Measurements from ENCODE around the gene MCRIP1.

Gene MCRIP1

DNA sequence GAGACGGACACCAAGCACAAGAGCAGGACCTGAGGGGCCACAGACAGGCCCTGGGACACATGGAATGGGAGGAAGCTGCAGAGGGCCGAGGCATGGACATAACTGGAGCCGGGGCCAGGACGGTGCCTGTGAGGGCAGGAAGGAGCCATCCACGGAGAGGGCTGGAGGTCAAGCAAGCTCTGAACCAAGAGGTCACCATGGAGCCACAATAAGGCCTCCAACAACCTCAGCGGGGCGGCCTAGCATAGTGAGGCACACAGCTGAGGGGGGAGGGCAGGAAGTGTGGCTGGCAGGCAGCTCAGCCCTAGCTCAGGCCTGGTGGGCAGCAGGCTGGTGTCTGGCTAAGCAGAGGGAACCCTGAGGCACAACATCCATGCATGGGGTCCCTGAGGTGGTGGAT lies 4.4 kb downstream of the MCRIP1 start:
- H3K27me3 ChIP-seq (ENCODE audit: insufficient read depth, low read length): no peaks in the 10 kb centered on the region
- no peak overlapping the region for H3K27ac ChIP-seq (ENCODE audit: low read depth, low read length)
- no peaks in the 10 kb centered on the region for H3K36me3 ChIP-seq (ENCODE audit: insufficient read depth, low read length)
- peaks cover 11% of the 10 kb centered on the region for H3K4me1 ChIP-seq (ENCODE audit: control insufficient read depth, insufficient read depth, low read length, unreplicated experiment)
- H3K4me3 ChIP-seq (ENCODE audit: low read depth, low read length): no peak overlapping the region
- no peak overlapping the region for H2AFZ ChIP-seq (ENCODE audit: low read length, unreplicated experiment)
- H3K79me2 ChIP-seq (ENCODE audit: control insufficient read depth, insufficient read depth, low read length, unreplicated experiment): peaks cover 5% of the 10 kb centered on the region

DNA sequence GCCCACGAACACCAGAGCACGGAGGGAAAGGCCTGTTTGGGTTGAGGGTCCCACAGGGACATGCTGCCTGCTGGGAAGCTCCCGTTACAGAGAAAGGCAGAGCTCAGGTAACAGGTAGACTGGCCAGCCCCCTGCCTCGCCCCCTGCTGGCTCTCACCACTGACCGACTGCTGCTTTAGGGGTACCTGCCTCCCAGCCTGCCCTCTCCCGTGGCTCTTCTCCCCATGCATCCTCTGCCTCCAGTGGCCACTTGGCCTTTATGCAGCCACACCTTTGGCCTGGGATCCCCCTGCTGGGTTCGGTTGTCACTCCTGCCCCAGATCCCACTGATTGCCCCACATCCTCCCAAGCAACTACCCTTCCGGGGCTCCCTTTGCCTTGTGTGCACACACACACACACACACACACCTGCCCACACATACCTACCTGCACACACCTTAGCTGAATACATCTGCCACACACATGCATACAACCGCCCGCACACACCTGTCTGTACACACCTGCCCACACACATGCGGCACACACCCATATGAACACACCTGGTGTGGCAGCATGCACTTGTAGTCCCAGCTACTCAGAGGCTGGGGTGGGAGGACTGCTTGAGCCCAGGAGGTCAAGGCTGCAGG lies 7.1 kb downstream of the MCRIP1 start:
- Histone ChIP-seq H3K27me3 (ENCODE audit: insufficient read depth, low read length) (no peaks in the 10 kb centered on the region), H3K79me2 (ENCODE audit: control insufficient read depth, insufficient read depth, low read length, unreplicated experiment) (peaks cover 2% of the 10 kb centered on the region), H3K4me1 (ENCODE audit: control insufficient read depth, insufficient read depth, low read length, unreplicated experiment) (no peaks in the 10 kb centered on the region), H3K27ac (ENCODE audit: low read depth, low read length) (no peak overlapping the region), H2AFZ (ENCODE audit: low read length, unreplicated experiment) (no peak overlapping the region), H3K36me3 (ENCODE audit: insufficient read depth, low read length) (no peaks in the 10 kb centered on the region), H3K4me3 (ENCODE audit: low read depth, low read length) (no peak overlapping the region)

DNA sequence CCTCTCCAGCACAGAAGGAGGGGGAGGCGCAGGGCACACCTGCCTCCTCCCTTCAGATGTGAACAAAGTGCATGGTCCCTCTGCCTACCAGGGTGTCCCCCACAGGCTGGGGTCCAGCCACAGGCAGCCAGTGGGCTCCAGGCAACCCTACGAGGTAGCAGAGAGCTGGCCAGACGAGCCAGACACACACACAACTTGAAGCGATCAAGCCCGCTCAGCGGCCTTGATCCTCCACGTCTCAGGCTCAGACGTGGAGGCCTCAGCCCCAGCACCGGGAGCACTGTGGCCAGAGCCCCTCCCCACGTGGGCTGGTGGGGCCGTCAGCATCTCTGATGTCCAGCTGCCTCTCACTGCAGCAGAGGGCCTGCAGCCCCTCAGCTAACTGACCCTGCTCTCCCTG lies 8.5 kb downstream of the MCRIP1 start:
- Histone ChIP-seq H3K27me3 (ENCODE audit: insufficient read depth, low read length) (no peaks in the 10 kb centered on the region), H3K27ac (ENCODE audit: low read depth, low read length) (no peak overlapping the region), H3K4me1 (ENCODE audit: control insufficient read depth, insufficient read depth, low read length, unreplicated experiment) (no peaks in the 10 kb centered on the region), H3K36me3 (ENCODE audit: insufficient read depth, low read length) (no peaks in the 10 kb centered on the region), H3K79me2 (ENCODE audit: control insufficient read depth, insufficient read depth, low read length, unreplicated experiment) (peaks cover 2% of the 10 kb centered on the region), H2AFZ (ENCODE audit: low read length, unreplicated experiment) (no peak overlapping the region), H3K4me3 (ENCODE audit: low read depth, low read length) (no peak overlapping the region)

GRCh38 chr17:81823820-81824550 lies 9.1 kb downstream of the MCRIP1 start:
- Histone ChIP-seq H3K4me1 (ENCODE audit: control insufficient read depth, insufficient read depth, low read length, unreplicated experiment) (no peaks in the 10 kb centered on the region), H3K36me3 (ENCODE audit: insufficient read depth, low read length) (no peaks in the 10 kb centered on the region), H3K4me3 (ENCODE audit: low read depth, low read length) (no peak overlapping the region), H3K27me3 (ENCODE audit: insufficient read depth, low read length) (no peaks in the 10 kb centered on the region), H3K27ac (ENCODE audit: low read depth, low read length) (no peak overlapping the region), H2AFZ (ENCODE audit: low read length, unreplicated experiment) (no peak overlapping the region), H3K79me2 (ENCODE audit: control insufficient read depth, insufficient read depth, low read length, unreplicated experiment) (no peaks in the 10 kb centered on the region)

GRCh38 chr17:81822996-81823819 lies 9.9 kb downstream of the MCRIP1 start:
- Histone ChIP-seq H3K36me3 (ENCODE audit: insufficient read depth, low read length) (no peaks in the 10 kb centered on the region), H3K27ac (ENCODE audit: low read depth, low read length) (no peak overlapping the region), H3K4me1 (ENCODE audit: control insufficient read depth, insufficient read depth, low read length, unreplicated experiment) (no peaks in the 10 kb centered on the region), H3K27me3 (ENCODE audit: insufficient read depth, low read length) (no peaks in the 10 kb centered on the region), H3K79me2 (ENCODE audit: control insufficient read depth, insufficient read depth, low read length, unreplicated experiment) (no peaks in the 10 kb centered on the region), H2AFZ (ENCODE audit: low read length, unreplicated experiment) (no peak overlapping the region), H3K4me3 (ENCODE audit: low read depth, low read length) (no peak overlapping the region)

DNA sequence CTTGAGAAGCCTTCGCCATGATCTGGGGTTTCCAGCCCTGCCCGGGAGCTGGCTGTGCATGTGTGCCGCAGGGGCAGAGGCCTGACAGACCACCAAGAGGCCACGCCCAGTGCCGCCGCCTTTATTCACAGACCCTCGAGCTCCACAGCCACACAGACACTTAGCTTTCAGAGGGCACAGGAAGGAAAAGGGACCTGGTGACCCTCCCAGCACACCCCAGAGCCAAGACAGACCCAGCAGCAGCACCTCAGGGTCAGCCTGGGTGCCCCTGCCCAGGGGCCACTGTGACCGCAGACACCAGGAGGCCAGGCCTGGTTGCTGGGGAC lies 10.8 kb downstream of the MCRIP1 start:
- H3K27me3 ChIP-seq (ENCODE audit: insufficient read depth, low read length): no peaks in the 10 kb centered on the region
- no peak overlapping the region for H3K4me3 ChIP-seq (ENCODE audit: low read depth, low read length)
- no peak overlapping the region for H3K27ac ChIP-seq (ENCODE audit: low read depth, low read length)
- H3K79me2 ChIP-seq (ENCODE audit: control insufficient read depth, insufficient read depth, low read length, unreplicated experiment): no peaks in the 10 kb centered on the region
- H3K36me3 ChIP-seq (ENCODE audit: insufficient read depth, low read length): no peaks in the 10 kb centered on the region
- no peak overlapping the region for H2AFZ ChIP-seq (ENCODE audit: low read length, unreplicated experiment)
- no peaks in the 10 kb centered on the region for H3K4me1 ChIP-seq (ENCODE audit: control insufficient read depth, insufficient read depth, low read length, unreplicated experiment)

DNA sequence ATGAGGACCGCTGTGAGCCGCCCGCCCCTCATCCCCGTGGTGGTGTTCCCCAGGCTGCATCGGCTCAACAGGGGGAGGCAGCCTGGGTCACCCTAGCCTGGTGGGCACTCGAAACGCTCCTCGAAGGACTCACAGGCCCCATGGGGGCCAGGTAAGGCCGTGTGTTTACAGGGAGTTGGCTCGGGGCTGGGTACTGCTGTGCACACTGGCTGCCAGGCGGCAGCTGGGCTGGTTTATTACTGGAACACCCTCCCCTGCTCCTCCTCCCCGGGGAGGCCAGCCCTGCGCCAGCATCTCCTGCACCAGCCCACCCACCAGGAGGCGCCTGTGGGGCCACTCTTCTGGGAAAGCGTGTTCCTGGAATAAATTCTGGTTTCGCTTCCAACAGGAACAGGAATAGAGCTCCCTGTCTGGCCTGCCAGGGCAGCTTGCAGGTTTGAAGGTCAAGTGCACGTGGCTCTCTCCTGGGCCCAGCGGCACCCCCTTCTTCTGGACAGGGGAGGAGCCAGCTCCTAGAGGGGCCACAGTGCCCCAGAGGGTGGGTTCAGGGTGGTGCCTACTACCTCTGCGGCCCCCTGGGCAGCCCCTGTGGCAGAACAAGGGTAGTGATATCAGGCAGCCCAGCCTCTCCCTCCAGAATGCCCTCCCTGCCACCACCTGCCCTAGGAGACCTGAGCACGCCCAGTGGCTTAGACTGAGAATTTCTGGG lies 11.3 kb downstream of the MCRIP1 start:
- H2AFZ ChIP-seq (ENCODE audit: low read length, unreplicated experiment): no peak overlapping the region
- no peaks in the 10 kb centered on the region for H3K4me1 ChIP-seq (ENCODE audit: control insufficient read depth, insufficient read depth, low read length, unreplicated experiment)
- H3K27ac ChIP-seq (ENCODE audit: low read depth, low read length): no peak overlapping the region
- H3K79me2 ChIP-seq (ENCODE audit: control insufficient read depth, insufficient read depth, low read length, unreplicated experiment): no peaks in the 10 kb centered on the region
- H3K27me3 ChIP-seq (ENCODE audit: insufficient read depth, low read length): no peaks in the 10 kb centered on the region
- H3K36me3 ChIP-seq (ENCODE audit: insufficient read depth, low read length): no peaks in the 10 kb centered on the region
- no peak overlapping the region for H3K4me3 ChIP-seq (ENCODE audit: low read depth, low read length)

GRCh38 chr17:81821147-81821546 lies 11.9 kb downstream of the MCRIP1 start:
- H2AFZ ChIP-seq (ENCODE audit: low read length, unreplicated experiment): no peak overlapping the region
- no peak overlapping the region for H3K27ac ChIP-seq (ENCODE audit: low read depth, low read length)
- H3K36me3 ChIP-seq (ENCODE audit: insufficient read depth, low read length): no peaks in the 10 kb centered on the region
- no peaks in the 10 kb centered on the region for H3K4me1 ChIP-seq (ENCODE audit: control insufficient read depth, insufficient read depth, low read length, unreplicated experiment)
- H3K4me3 ChIP-seq (ENCODE audit: low read depth, low read length): no peak overlapping the region
- no peaks in the 10 kb centered on the region for H3K27me3 ChIP-seq (ENCODE audit: insufficient read depth, low read length)
- no peaks in the 10 kb centered on the region for H3K79me2 ChIP-seq (ENCODE audit: control insufficient read depth, insufficient read depth, low read length, unreplicated experiment)

GRCh38 chr17:81819708-81820107 lies 13.4 kb downstream of the MCRIP1 start:
- Histone ChIP-seq H3K27ac (ENCODE audit: low read depth, low read length) (no peak overlapping the region), H3K79me2 (ENCODE audit: control insufficient read depth, insufficient read depth, low read length, unreplicated experiment) (no peaks in the 10 kb centered on the region), H2AFZ (ENCODE audit: low read length, unreplicated experiment) (no peak overlapping the region), H3K27me3 (ENCODE audit: insufficient read depth, low read length) (no peaks in the 10 kb centered on the region), H3K4me3 (ENCODE audit: low read depth, low read length) (no peak overlapping the region), H3K36me3 (ENCODE audit: insufficient read depth, low read length) (no peaks in the 10 kb centered on the region), H3K4me1 (ENCODE audit: control insufficient read depth, insufficient read depth, low read length, unreplicated experiment) (no peaks in the 10 kb centered on the region)

GRCh38 chr17:81817758-81818147 lies 15.3 kb downstream of the MCRIP1 start:
- Histone ChIP-seq H3K4me1 (ENCODE audit: control insufficient read depth, insufficient read depth, low read length, unreplicated experiment) (no peaks in the 10 kb centered on the region), H3K79me2 (ENCODE audit: control insufficient read depth, insufficient read depth, low read length, unreplicated experiment) (no peaks in the 10 kb centered on the region), H3K27me3 (ENCODE audit: insufficient read depth, low read length) (no peaks in the 10 kb centered on the region), H3K4me3 (ENCODE audit: low read depth, low read length) (no peak overlapping the region), H2AFZ (ENCODE audit: low read length, unreplicated experiment) (no peak overlapping the region), H3K36me3 (ENCODE audit: insufficient read depth, low read length) (no peaks in the 10 kb centered on the region), H3K27ac (ENCODE audit: low read depth, low read length) (no peak overlapping the region)

All from ACC112 (cell line).